GM10248 (cell line): Measurements from ENCODE around the gene NFE2L2.

Experiments
- CTCF ChIA-PET: fragments of 300-600 bp; sonication (Branson Sonifier 250); formaldehyde crosslinking; extraction: SDS; loops from one replicate; lab custom pipeline; 2021; ENCODE audit warnings: antibody characterized with exemption; lab: Yijun Ruan, JAX
- POLR2A ChIA-PET: fragments of 350-650 bp; sonication (Branson Sonifier 250); formaldehyde crosslinking; extraction: SDS; loops from one replicate; lab custom pipeline; 2020; ENCODE audit warnings: antibody characterized with exemption; lab: Yijun Ruan, JAX
- DNase-seq: peaks from one replicate; pipeline ENCODE4 v3.0.0; 2012; ENCODE audit errors: extremely low spot score
- CTCF ChIP-seq: IDR thresholded peaks from 2 replicates; pipeline ENCODE4 v1.5.1; 2012; ENCODE audit warnings: mild to moderate bottlenecking, low read depth; ENCODE audit errors: extremely low read depth, missing control alignments, control extremely low read depth

NFE2L2 gene

DNA sequence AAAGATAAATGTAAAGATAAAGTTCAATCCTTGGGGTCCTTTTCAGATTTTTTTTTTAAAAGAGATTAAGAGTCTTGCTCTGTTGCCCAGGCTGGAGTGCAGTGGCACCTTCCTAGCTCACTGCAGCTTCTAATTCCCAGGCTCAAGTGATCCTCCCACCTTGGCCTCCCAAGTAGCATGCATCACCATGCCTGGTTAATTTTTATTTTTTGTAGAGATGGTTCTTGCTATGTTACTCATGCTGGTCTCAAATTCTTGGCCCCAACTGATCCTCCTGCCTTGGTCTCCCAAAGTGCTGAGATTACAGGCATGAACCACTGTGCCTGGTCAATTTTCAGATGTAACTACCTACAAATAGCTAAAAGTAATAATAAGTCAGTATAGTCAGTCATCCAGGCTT lies 21.1 kb downstream of the NFE2L2 start:
- no peak for DNase-seq
- ChIA-PET CTCF (interaction anchor here (1.2 to 1.7 kb wide), 3 partner anchors 10 to 21 kb away, joined by 3 to 5 read pairs (median 4); partner anchors contain the start of gene NFE2L2), POLR2A (interaction anchor here (0.8 to 1.0 kb wide), 2 partner anchors 16 to 21 kb away, joined by 3 to 5 read pairs; partner anchors contain the start of gene NFE2L2)
- TF ChIP-seq CTCF = no peak

GRCh38 chr2:177243073-177243472 lies 21.5 kb downstream of the NFE2L2 start:
- ChIA-PET POLR2A (interaction anchor here (0.8 kb wide), 1 partner anchor 21 kb away, joined by 5 read pairs; the partner anchor contains the start of gene NFE2L2), CTCF (interaction anchor here (1.2 to 1.7 kb wide), 3 partner anchors 10 to 22 kb away, joined by 3 to 5 read pairs (median 4); partner anchors contain the start of gene NFE2L2)
- DNase-seq = no peak

GRCh38 chr2:177242121-177242987 lies 22.2 kb downstream of the NFE2L2 start:
- no peak for TF ChIP-seq CTCF
- CTCF ChIA-PET = interaction anchor here (1.7 kb wide), 1 partner anchor 21 kb away, joined by 4 read pairs; no protein-coding TSS in a partner anchor
- POLR2A ChIA-PET = no interaction called here
- no peak for DNase-seq

More at GRCh38 chr2:177243073-177243472, 21.5 kb downstream of the NFE2L2 start:
- no peak for TF ChIP-seq CTCF

DNA sequence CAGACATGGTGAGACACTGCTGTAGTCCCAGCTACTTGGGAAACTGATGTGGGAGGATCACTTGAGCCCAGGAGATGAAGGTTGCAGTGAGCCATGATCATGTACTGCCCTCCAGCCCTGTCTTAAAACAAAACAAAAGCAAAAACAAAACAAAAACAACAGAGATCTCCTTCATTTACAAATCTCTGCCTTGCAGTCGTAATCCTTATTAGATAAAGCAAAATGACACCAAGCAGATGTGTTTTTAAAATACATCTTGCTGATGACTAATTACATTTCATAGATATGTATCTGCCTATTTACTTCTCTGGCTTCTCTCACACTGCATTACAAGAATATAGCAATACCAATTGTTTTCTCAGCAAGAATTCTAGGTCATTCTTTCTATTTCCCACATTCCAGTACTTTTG lies 22.8 kb downstream of the NFE2L2 start:
- DNase-seq = no peak
- CTCF ChIA-PET = interaction anchor here (1.1 kb wide), 1 partner anchor 11 kb away, joined by 5 read pairs; no protein-coding TSS in a partner anchor
- POLR2A ChIA-PET = no interaction called here
- no peak for TF ChIP-seq CTCF

DNA sequence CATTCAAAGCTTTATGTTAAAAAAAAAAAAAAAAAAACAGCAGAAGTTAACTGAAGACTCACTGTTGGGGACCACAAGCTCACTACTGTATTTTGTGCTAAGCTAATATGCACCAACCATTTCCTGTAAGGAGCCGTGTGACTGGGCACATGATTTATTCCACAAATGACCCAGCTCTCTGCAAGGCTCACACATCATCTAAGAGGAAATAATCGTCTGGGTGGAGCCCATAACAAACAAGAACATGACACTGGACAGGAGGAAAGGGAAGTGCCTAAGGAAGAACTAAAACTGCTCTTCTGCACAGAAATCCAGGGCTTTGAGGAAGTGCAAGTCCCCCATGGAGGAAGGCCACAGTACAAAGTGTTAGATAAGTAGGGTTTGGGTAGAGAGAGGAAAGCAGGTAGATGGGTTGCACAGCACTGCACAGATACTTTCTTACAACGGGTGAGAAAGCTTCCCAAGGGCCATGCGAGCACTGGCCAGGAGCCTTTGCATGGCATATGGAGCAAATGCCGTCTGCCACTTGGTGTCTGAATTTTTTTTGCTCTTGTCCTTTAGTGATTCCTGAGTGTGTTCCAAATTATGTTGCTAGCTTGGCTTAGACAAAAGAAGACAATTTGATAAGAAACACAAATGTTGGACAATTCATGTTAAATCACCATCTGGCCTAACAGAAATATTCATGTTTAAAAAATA lies 24.4 kb downstream of the NFE2L2 start:
- DNase-seq = no peak
- CTCF ChIA-PET = interaction anchor here (0.8 to 2.4 kb wide), 6 partner anchors 11 to 91 kb away, joined by 3 to 22 read pairs (median 4); partner anchors contain the start of gene NFE2L2
- POLR2A ChIA-PET = interaction anchor here (0.5 to 1.5 kb wide), 6 partner anchors 13 to 1205 kb away, joined by 3 to 6 read pairs (median 4); partner anchors contain the start of gene NFE2L2
- TF ChIP-seq CTCF = no peak

DNA sequence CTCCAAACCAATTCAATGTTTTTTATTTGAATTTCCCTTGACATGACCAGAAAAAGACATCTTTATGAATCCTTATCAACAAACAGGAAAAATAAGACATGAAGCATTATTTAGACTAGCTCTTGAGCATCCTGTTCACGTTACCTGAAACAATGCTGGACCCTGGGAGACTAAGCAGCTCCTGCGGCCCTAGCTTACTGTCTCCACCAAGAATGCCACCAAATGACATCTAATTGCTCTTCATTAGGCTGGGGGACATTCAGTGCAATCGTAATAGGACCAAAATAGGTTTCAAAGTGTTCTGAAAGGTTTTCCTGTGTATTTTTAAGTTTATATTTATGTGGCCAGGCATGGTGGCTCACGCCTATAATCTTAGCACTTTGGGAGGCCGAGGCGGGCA lies 25.5 kb downstream of the NFE2L2 start:
- no peak for DNase-seq
- POLR2A ChIA-PET = interaction anchor here (0.5 to 1.1 kb wide), 5 partner anchors 9 to 1204 kb away, joined by 3 to 6 read pairs (median 4); partner anchors contain the start of gene HNRNPA3
- CTCF ChIA-PET = interaction anchor here (0.6 to 2.4 kb wide), 5 partner anchors 19 to 50 kb away, joined by 3 to 22 read pairs (median 3); partner anchors contain the start of gene NFE2L2
- no peak for TF ChIP-seq CTCF
